HG03139 (cell line): Measurements from ENCODE around the gene EGF.

Source experiments
- ATAC-seq: cut with Tn5 transposase; IDR thresholded peaks from one replicate; pipeline ENCODE4 v1.9.1; 2021; ENCODE audit not compliant: unreplicated experiment

Gene EGF

GRCh38 chr4:109990261-109991257 is 77.9 kb downstream of the EGF start:
- peak; percentile 81 for ATAC-seq

- ATAC-seq = no peak
These were observed 80.4 kb downstream of the EGF start for GRCh38 chr4:109993116-109993515.

GRCh38 chr4:109994415-109994827 is 81.7 kb downstream of the EGF start:
- ATAC-seq = peak; percentile 48

GRCh38 chr4:109996526-109996925 is 83.8 kb downstream of the EGF start:
- no peak for ATAC-seq

- ATAC-seq = peak; percentile 34
These were observed 86.3 kb downstream of the EGF start for GRCh38 chr4:109998867-109999584.

GRCh38 chr4:109999585-109999912 is 86.9 kb downstream of the EGF start:
- ATAC-seq = no peak

- no peak for ATAC-seq
These were observed 89.6 kb downstream of the EGF start for GRCh38 chr4:110002326-110002725.

GRCh38 chr4:110003401-110004187 is 90.9 kb downstream of the EGF start:
- ATAC-seq = no peak

- no peak for ATAC-seq
These were observed 91.9 kb downstream of the EGF start for GRCh38 chr4:110004556-110004955.

- ATAC-seq = peak; percentile 72
These were observed 92.9 kb downstream of the EGF start for GRCh38 chr4:110005461-110006056.

- no peak for ATAC-seq
These were observed 94.5 kb downstream of the EGF start for GRCh38 chr4:110007217-110007616.

- no peak for ATAC-seq
These were observed 95.9 kb downstream of the EGF start for GRCh38 chr4:110008540-110008939.

GRCh38 chr4:110009550-110009949 is 96.9 kb downstream of the EGF start:
- no peak for ATAC-seq

GRCh38 chr4:110010797-110011196 is 98.1 kb downstream of the EGF start:
- no peak for ATAC-seq

- ATAC-seq = no peak
These were observed 100.2 kb downstream of the EGF start for GRCh38 chr4:110012917-110013316.

GRCh38 chr4:110014233-110014632 is 101.5 kb downstream of the EGF start:
- no peak for ATAC-seq

- ATAC-seq = no peak
These were observed 106.5 kb downstream of the EGF start for GRCh38 chr4:110019153-110019552.

GRCh38 chr4:110020139-110020538 is 107.5 kb downstream of the EGF start:
- ATAC-seq = no peak

GRCh38 chr4:110020646-110021443 is 108.2 kb downstream of the EGF start:
- no peak for ATAC-seq

GRCh38 chr4:110022457-110022856 is 109.8 kb downstream of the EGF start:
- ATAC-seq = no peak
